GM12878 (cell line): ENCODE measurements around the gene MT1B. TPM values are rescaled to one million over a fixed set of nuclear protein-coding genes. Genes with fewer than 3 reads are reported as not detected.

Experiments
- ATAC-seq: fragments of 200-7000 bp; cut with Tn5 transposase; 3 replicates; pipeline ENCODE4 v1.9.1; 2020; ENCODE audit warnings: mild to moderate bottlenecking, moderate library complexity
- BruUV-seq: library from RNA; stranded (reverse); fragments of 400-500 nt; replicated peaks from 2 replicates; lab custom pipeline; 2021; lab: Mats Ljungman, UMichigan
- CTCF ChIA-PET: fragments of 300-600 bp; sonication (Branson Sonifier 250); formaldehyde crosslinking; extraction: SDS; loops from one replicate; lab custom pipeline; 2021; ENCODE audit warnings: inconsistent platforms; lab: Yijun Ruan, JAX
- POLR2A ChIA-PET: fragments of 350-600 bp; formaldehyde crosslinking; extraction: SDS; loops from one replicate; lab custom pipeline; 2021; ENCODE audit warnings: inconsistent platforms; lab: Charles Lee
- RAD21 ChIA-PET: fragments of 300-600 bp; sonication (Branson Sonifier 250); formaldehyde crosslinking; loops from one replicate; lab custom pipeline; 2023; ENCODE audit warnings: antibody characterized with exemption; ENCODE audit not compliant: unreplicated experiment; lab: Charles Lee
- SMC1A ChIA-PET: fragments of 300-600 bp; sonication (Branson Sonifier 250); formaldehyde crosslinking; loops from one replicate; lab custom pipeline; 2023; ENCODE audit not compliant: unreplicated experiment, uncharacterized antibody; lab: Charles Lee
- DNase-seq: peaks from one replicate; pipeline ENCODE4 v3.0.0-alpha.2; 2011; ENCODE audit warnings: low read depth, low spot score
- FAIRE-seq: peaks from 3 replicates; lab custom pipeline; 2011; peaks lifted over from hg19 to GRCh38; lab: Jason Lieb, UNC
- H2AFZ ChIP-seq: 2 replicates; pipeline ENCODE4 v1.6.0; 2011; ENCODE audit warnings: low read depth, low read length, control low read depth; ENCODE audit not compliant: control insufficient read depth
- H3K27ac ChIP-seq: 2 replicates; pipeline ENCODE4 v1.5.1; 2011; ENCODE audit warnings: control low read depth; ENCODE audit not compliant: control insufficient read depth, insufficient read depth
- H3K27me3 ChIP-seq, 2 experiments: replicated peaks in 1 of 2; 2 replicates each; pipeline versions ENCODE4 v1.6.0 to v1.6.1; 2011; ENCODE audit warnings: low read length in 1 of 2; ENCODE audit not compliant: control insufficient read depth in 2 of 2, insufficient read depth in 2 of 2
- H3K36me3 ChIP-seq, 2 experiments: 2 replicates each; pipeline ENCODE4 v1.5.1; 2011; ENCODE audit warnings: low read length in 1 of 2; ENCODE audit not compliant: control insufficient read depth in 2 of 2, insufficient read depth in 2 of 2
- H3K4me1 ChIP-seq: 2 replicates; pipeline ENCODE4 v1.6.1; 2011; ENCODE audit warnings: mild to moderate bottlenecking, low read length, moderate library complexity, mixed read lengths; ENCODE audit not compliant: control insufficient read depth, insufficient read depth
- H3K4me2 ChIP-seq: 2 replicates; pipeline ENCODE4 v1.6.0; 2011; ENCODE audit warnings: control low read depth; ENCODE audit not compliant: control insufficient read depth, insufficient read depth
- H3K4me3 ChIP-seq: fragments of 200-600 bp; sonication (generic); 2 replicates; pipeline ENCODE4 v1.5.1; 2016
- H3K79me2 ChIP-seq: 2 replicates; pipeline ENCODE4 v1.6.0; 2011; ENCODE audit warnings: low read length; ENCODE audit not compliant: control insufficient read depth, insufficient read depth
- H3K9ac ChIP-seq: 2 replicates; pipeline ENCODE4 v1.8.0; 2011; ENCODE audit warnings: low read length, control low read depth, mixed read lengths; ENCODE audit not compliant: control insufficient read depth, insufficient read depth
- H3K9me3 ChIP-seq: replicated peaks from 3 replicates; pipeline ENCODE4 v1.5.1; 2011; ENCODE audit warnings: mild to moderate bottlenecking, low read length; ENCODE audit not compliant: control insufficient read depth, insufficient read depth
- H4K20me1 ChIP-seq: 2 replicates; pipeline ENCODE4 v1.6.0; 2011; ENCODE audit not compliant: control insufficient read depth, insufficient read depth
- EGR1 ChIP-seq, 2 experiments: IDR thresholded peaks; 1 replicate in 1 of 2; 2 replicates in 1 of 2; pipeline ENCODE4 v1.6.1; 2011 to 2012; ENCODE audit warnings: low read depth in 2 of 2, low read length in 2 of 2, borderline replicate concordance in 1 of 2, mild to moderate bottlenecking in 1 of 2, moderate library complexity in 1 of 2
- FOXK2 ChIP-seq: fragments of 450-650 bp; IDR thresholded peaks from 2 replicates; pipeline ENCODE4 v1.6.1; 2017; ENCODE audit warnings: mild to moderate bottlenecking, moderate library complexity
- GATAD2B ChIP-seq: fragments of 450-650 bp; conservative IDR thresholded peaks from 2 replicates; pipeline ENCODE4 v1.6.1; 2017; ENCODE audit warnings: low read depth, mild to moderate bottlenecking, moderate library complexity
- IRF4 ChIP-seq: IDR thresholded peaks from 2 replicates; pipeline ENCODE4 v1.6.1; 2011; ENCODE audit warnings: low read depth, low read length
- NFIC ChIP-seq: IDR thresholded peaks from 2 replicates; pipeline ENCODE4 v1.6.1; 2012; ENCODE audit warnings: low read depth, mild to moderate bottlenecking, inconsistent platforms, low read length, moderate library complexity
- POLR2A ChIP-seq: IDR thresholded peaks from 2 replicates; pipeline ENCODE4 v1.6.1; 2011; ENCODE audit warnings: low read depth, mild to moderate bottlenecking, low read length
- POLR2AphosphoS2 ChIP-seq: IDR thresholded peaks from 2 replicates; pipeline ENCODE4 v1.6.1; 2011; ENCODE audit warnings: low read depth, mild to moderate bottlenecking, low read length, improper control_type of control experiment, moderate library complexity
- POLR2AphosphoS5 ChIP-seq: IDR thresholded peaks from 2 replicates; pipeline ENCODE4 v1.6.1; 2011; ENCODE audit warnings: mild to moderate bottlenecking, low read length, inconsistent platforms
- RFX5 ChIP-seq: IDR thresholded peaks from 2 replicates; pipeline ENCODE4 v1.6.1; 2011; ENCODE audit warnings: low read depth, low read length, improper control_type of control experiment
- SIX5 ChIP-seq: IDR thresholded peaks from 2 replicates; pipeline ENCODE4 v1.6.1; 2011; ENCODE audit warnings: mild to moderate bottlenecking, low read depth, low read length, moderate library complexity; ENCODE audit not compliant: severe bottlenecking
- SMAD5 ChIP-seq: IDR thresholded peaks from 2 replicates; pipeline ENCODE4 v1.6.1; 2016; ENCODE audit warnings: antibody characterized with exemption, low read depth
- TBL1XR1 ChIP-seq: IDR thresholded peaks from 2 replicates; pipeline ENCODE4 v1.6.1; 2012; ENCODE audit warnings: low read depth, low read length, improper control_type of control experiment
- YBX1 ChIP-seq: fragments of 450-650 bp; IDR thresholded peaks from 2 replicates; pipeline ENCODE4 v1.6.1; 2016; ENCODE audit warnings: antibody characterized with exemption
- ZNF274 ChIP-seq: IDR thresholded peaks from one replicate; pipeline ENCODE4 v1.8.0; 2011; ENCODE audit not compliant: insufficient read length, insufficient read depth
- ZSCAN29 ChIP-seq: fragments of 450-650 bp; IDR thresholded peaks from 2 replicates; pipeline ENCODE4 v1.6.1; 2017; ENCODE audit warnings: mild to moderate bottlenecking, moderate library complexity
- WGBS: methylation state at CpG from one replicate; pipeline ENCODE4 v1.1.6; 2016; ENCODE audit warnings: low lambda C conversion rate; ENCODE audit not compliant: insufficient replicate concordance, insufficient coverage; ENCODE audit errors: missing lambda C conversion rate; 5-methylcytosine and 5-hydroxymethylcytosine counted together
- in situ Hi-C: fragments of 300-500 bp; cut with MboI; formaldehyde crosslinking; loops from 9 replicates; pipeline ENCODE4 v1.14.3; 2018; ENCODE audit warnings: mixed read lengths
- intact Hi-C: fragments of 100-400 bp; cut with micrococcal nuclease; formaldehyde crosslinking; loops from one replicate; pipeline ENCODE4 v1.14.2; 2022; ENCODE audit not compliant: unreplicated experiment
- polyA plus RNA-seq, 11 experiments: library from polyadenylated mRNA; depleted of rRNA in 4 of 11; unstranded in 6 of 11; stranded (reverse) in 5 of 11; fragments of >200 nt; fragmentation: Nextera tagmentation in 4 of 11; fragmentation: Illumina TruSeq in 1 of 11; extraction: Ambion mirVana in 4 of 11; extraction: Trizol in 1 of 11; gene quantifications; 1 replicate in 1 of 11; 2 replicates in 10 of 11; pipeline versions ENCODE4 v1.2.1 to v1.2.3, GENCODE V29; 2011 to 2016; ENCODE audit warnings: inconsistent platforms in 2 of 11, missing spikeins in 2 of 11, low read depth in 1 of 11
- total RNA-seq, 4 experiments: library from RNA; depleted of rRNA in 3 of 4; stranded (reverse); fragments of >200 nt in 3 of 4; fragmentation: Illumina TruSeq in 1 of 4; extraction: Trizol in 1 of 4; gene quantifications; 2 replicates each; pipeline versions ENCODE4 v1.2.1 to v1.2.3, GENCODE V29; 2013 to 2021
- TF ChIP-seq, protein P1 (sequence below): IDR thresholded peaks from 2 replicates; pipeline ENCODE4 v1.6.1; 2011; ENCODE audit warnings: low read depth, mild to moderate bottlenecking, low read length, moderate library complexity, borderline replicate concordance; ENCODE audit errors: extremely low read depth

Gene MT1B
- total and polyA plus RNA-seq, 10 of the 15 experiments (the other 5 are each of a cell fraction or from before 2014, with no cell fraction given) = not detected

DNA sequence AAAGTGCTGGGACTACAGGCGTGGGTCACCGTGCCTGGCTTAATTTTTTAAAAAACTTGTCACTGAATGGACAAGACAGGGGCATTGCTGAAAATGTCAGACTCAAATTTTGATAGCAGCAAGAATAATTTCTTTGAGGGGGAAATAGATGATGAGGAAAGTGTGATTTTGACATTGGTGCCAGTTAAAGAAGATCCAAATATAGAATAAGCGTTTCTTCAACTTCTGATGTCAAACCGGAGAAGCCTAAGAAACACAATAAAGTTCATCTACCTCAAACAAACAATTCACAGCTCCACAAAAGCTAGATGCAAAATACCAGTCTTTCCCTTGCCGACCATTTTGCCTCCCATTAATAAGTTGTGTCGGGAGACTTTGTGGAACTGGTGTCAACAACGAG lies 35.1 kb downstream of the MT1B start:
- ChIA-PET RAD21 (no interaction called here), POLR2A (no interaction called here), SMC1A (no interaction called here), CTCF (interaction anchor here (0.6 to 1.0 kb wide), 2 partner anchors 10 to 15 kb away, joined by 4 read pairs; no protein-coding TSS in a partner anchor)
- Histone ChIP-seq H3K27ac (no peak overlapping the region), H3K27me3 (no peaks in the 10 kb centered on the region; a peak in 2 of 4 replicates), H3K4me2 (no peak overlapping the region), H3K4me3 (no peak overlapping the region), H3K9ac (no peak overlapping the region), H4K20me1 (no peaks in the 10 kb centered on the region), H3K79me2 (no peaks in the 10 kb centered on the region), H3K4me1 (peaks cover 11% of the 10 kb centered on the region), H2AFZ (no peak overlapping the region), H3K36me3 (no peaks in the 10 kb centered on the region), H3K9me3 (no peaks in the 10 kb centered on the region)
- BruUV-seq = no TSS peak
- ATAC-seq (no peak), DNase-seq (no peak), FAIRE-seq (no peak)
- intact Hi-C loops = no loop called here
- TF ChIP-seq YBX1 (no peak), FOXK2 (no peak), ZSCAN29 (no peak)
- TF ChIP-seq, protein P1, sequence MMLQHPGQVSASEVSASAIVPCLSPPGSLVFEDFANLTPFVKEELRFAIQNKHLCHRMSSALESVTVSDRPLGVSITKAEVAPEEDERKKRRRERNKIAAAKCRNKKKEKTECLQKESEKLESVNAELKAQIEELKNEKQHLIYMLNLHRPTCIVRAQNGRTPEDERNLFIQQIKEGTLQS = no peak
- WGBS = 67% methylated on average over 7 of the region's 7 CpGs
- in situ Hi-C loops = loop anchor here (25.0 kb wide), 1 partner anchor 749 kb away; no protein-coding TSS in a partner anchor

DNA sequence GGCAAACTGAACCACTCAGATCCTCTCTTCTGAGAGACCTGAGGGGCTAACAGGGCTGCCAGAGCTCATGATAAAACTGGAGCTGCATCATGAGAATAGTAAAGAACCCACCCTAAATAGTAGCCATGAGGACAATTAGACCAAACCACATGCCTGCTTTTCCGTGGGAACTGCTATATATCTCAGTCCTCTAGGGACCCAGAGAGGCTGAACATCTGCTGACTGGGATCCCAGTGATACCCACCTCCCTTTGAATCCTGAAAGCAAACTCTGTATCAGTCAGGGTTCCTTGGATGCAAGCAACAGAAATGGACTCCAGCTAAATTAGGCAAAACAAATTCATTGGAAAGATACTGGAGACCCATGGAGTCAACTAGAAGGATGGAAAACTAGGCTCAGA lies 37.1 kb downstream of the MT1B start:
- Histone ChIP-seq H3K27ac (no peak overlapping the region), H3K4me2 (no peak overlapping the region), H3K9me3 (no peaks in the 10 kb centered on the region), H2AFZ (no peak overlapping the region), H3K4me3 (no peak overlapping the region), H3K4me1 (no peaks in the 10 kb centered on the region), H3K9ac (no peak overlapping the region), H4K20me1 (no peaks in the 10 kb centered on the region), H3K36me3 (no peaks in the 10 kb centered on the region), H3K27me3 (no peaks in the 10 kb centered on the region; a peak in 1 of 4 replicates), H3K79me2 (no peaks in the 10 kb centered on the region)
- ChIA-PET POLR2A (no interaction called here), RAD21 (interaction anchor here (1.3 kb wide), 1 partner anchor 13 kb away, joined by 4 read pairs; no protein-coding TSS in a partner anchor), SMC1A (no interaction called here), CTCF (no interaction called here)
- intact Hi-C loops = no loop called here
- no peak for ATAC-seq
- DNase-seq = no peak
- 0% methylated on average over 1 of the region's 1 CpG for WGBS
- no TSS peak for BruUV-seq
- no peak for FAIRE-seq
- in situ Hi-C loops = loop anchor here (25.0 kb wide), 1 partner anchor 751 kb away; no protein-coding TSS in a partner anchor
- no peak for TF ChIP-seq IRF4
- TF ChIP-seq POLR2AphosphoS5 = no peak
- TF ChIP-seq ZNF274 = no peak
- no peak for TF ChIP-seq NFIC
- TF ChIP-seq, protein P1 = no peak
- no peak for TF ChIP-seq POLR2A
- no peak for TF ChIP-seq RFX5
- no peak for TF ChIP-seq POLR2AphosphoS2
- TF ChIP-seq SMAD5 = no peak
- no peak for TF ChIP-seq TBL1XR1
- no peak for TF ChIP-seq ZSCAN29
- no peak for TF ChIP-seq SIX5
- TF ChIP-seq GATAD2B = no peak
- TF ChIP-seq EGR1 (IDR thresholded peaks at IDR 0.05; ENCODE audit: borderline replicate concordance in 1 of 2, low read depth in 2 of 2, low read length in 2 of 2) = no peak
